GM12878 (cell line): Measurements from ENCODE around the gene SLC12A5. TPM values are rescaled to one million over a fixed set of nuclear protein-coding genes. Genes with fewer than 3 reads are reported as not detected.

Source experiments
- ATAC-seq: fragments of 200-7000 bp; cut with Tn5 transposase; 3 replicates; pipeline ENCODE4 v1.9.1; 2020; ENCODE audit warnings: mild to moderate bottlenecking, moderate library complexity
- BruUV-seq: library from RNA; stranded (reverse); fragments of 400-500 nt; replicated peaks from 2 replicates; lab custom pipeline; 2021; lab: Mats Ljungman, UMichigan
- CTCF ChIA-PET: fragments of 300-600 bp; sonication (Branson Sonifier 250); formaldehyde crosslinking; extraction: SDS; loops from one replicate; lab custom pipeline; 2021; ENCODE audit warnings: inconsistent platforms; lab: Yijun Ruan, JAX
- POLR2A ChIA-PET: fragments of 350-600 bp; formaldehyde crosslinking; extraction: SDS; loops from one replicate; lab custom pipeline; 2021; ENCODE audit warnings: inconsistent platforms; lab: Charles Lee
- RAD21 ChIA-PET: fragments of 300-600 bp; sonication (Branson Sonifier 250); formaldehyde crosslinking; loops from one replicate; lab custom pipeline; 2023; ENCODE audit warnings: antibody characterized with exemption; ENCODE audit not compliant: unreplicated experiment; lab: Charles Lee
- SMC1A ChIA-PET: fragments of 300-600 bp; sonication (Branson Sonifier 250); formaldehyde crosslinking; loops from one replicate; lab custom pipeline; 2023; ENCODE audit not compliant: unreplicated experiment, uncharacterized antibody; lab: Charles Lee
- DNase-seq: peaks from one replicate; pipeline ENCODE4 v3.0.0-alpha.2; 2011; ENCODE audit warnings: low read depth, low spot score
- FAIRE-seq: peaks from 3 replicates; lab custom pipeline; 2011; peaks lifted over from hg19 to GRCh38; lab: Jason Lieb, UNC
- H2AFZ ChIP-seq: 2 replicates; pipeline ENCODE4 v1.6.0; 2011; ENCODE audit warnings: low read depth, low read length, control low read depth; ENCODE audit not compliant: control insufficient read depth
- H3K27ac ChIP-seq: 2 replicates; pipeline ENCODE4 v1.5.1; 2011; ENCODE audit warnings: control low read depth; ENCODE audit not compliant: control insufficient read depth, insufficient read depth
- H3K27me3 ChIP-seq, 2 experiments: replicated peaks in 1 of 2; 2 replicates each; pipeline versions ENCODE4 v1.6.0 to v1.6.1; 2011; ENCODE audit warnings: low read length in 1 of 2; ENCODE audit not compliant: control insufficient read depth in 2 of 2, insufficient read depth in 2 of 2
- H3K36me3 ChIP-seq, 2 experiments: 2 replicates each; pipeline ENCODE4 v1.5.1; 2011; ENCODE audit warnings: low read length in 1 of 2; ENCODE audit not compliant: control insufficient read depth in 2 of 2, insufficient read depth in 2 of 2
- H3K4me1 ChIP-seq: 2 replicates; pipeline ENCODE4 v1.6.1; 2011; ENCODE audit warnings: mild to moderate bottlenecking, low read length, moderate library complexity, mixed read lengths; ENCODE audit not compliant: control insufficient read depth, insufficient read depth
- H3K4me2 ChIP-seq: 2 replicates; pipeline ENCODE4 v1.6.0; 2011; ENCODE audit warnings: control low read depth; ENCODE audit not compliant: control insufficient read depth, insufficient read depth
- H3K4me3 ChIP-seq: fragments of 200-600 bp; sonication (generic); 2 replicates; pipeline ENCODE4 v1.5.1; 2016
- H3K79me2 ChIP-seq: 2 replicates; pipeline ENCODE4 v1.6.0; 2011; ENCODE audit warnings: low read length; ENCODE audit not compliant: control insufficient read depth, insufficient read depth
- H3K9ac ChIP-seq: 2 replicates; pipeline ENCODE4 v1.8.0; 2011; ENCODE audit warnings: low read length, control low read depth, mixed read lengths; ENCODE audit not compliant: control insufficient read depth, insufficient read depth
- H3K9me3 ChIP-seq: replicated peaks from 3 replicates; pipeline ENCODE4 v1.5.1; 2011; ENCODE audit warnings: mild to moderate bottlenecking, low read length; ENCODE audit not compliant: control insufficient read depth, insufficient read depth
- H4K20me1 ChIP-seq: 2 replicates; pipeline ENCODE4 v1.6.0; 2011; ENCODE audit not compliant: control insufficient read depth, insufficient read depth
- ASH2L ChIP-seq: fragments of 300-600, 200-600 bp; sonication (generic); IDR thresholded peaks from 2 replicates; pipeline ENCODE4 v1.6.1; 2017; ENCODE audit warnings: low read depth, mild to moderate bottlenecking, borderline replicate concordance
- CBX5 ChIP-seq: sonication (generic); IDR thresholded peaks from 2 replicates; pipeline ENCODE4 v1.6.1; 2016; ENCODE audit warnings: low read depth, moderate library complexity, mild to moderate bottlenecking, inconsistent platforms
- FOXM1 ChIP-seq: IDR thresholded peaks from 2 replicates; pipeline ENCODE4 v1.6.1; 2012; ENCODE audit warnings: low read depth, mild to moderate bottlenecking, inconsistent platforms, low read length, moderate library complexity
- RAD21 ChIP-seq: IDR thresholded peaks from 2 replicates; pipeline ENCODE4 v1.6.1; 2011; ENCODE audit warnings: mild to moderate bottlenecking, low read depth, low read length, moderate library complexity; ENCODE audit not compliant: insufficient read depth
- SIX5 ChIP-seq: IDR thresholded peaks from 2 replicates; pipeline ENCODE4 v1.6.1; 2011; ENCODE audit warnings: mild to moderate bottlenecking, low read depth, low read length, moderate library complexity; ENCODE audit not compliant: severe bottlenecking
- SREBF2 ChIP-seq: IDR thresholded peaks from 2 replicates; pipeline ENCODE4 v1.6.1; 2012; ENCODE audit warnings: mild to moderate bottlenecking, low read length
- SUZ12 ChIP-seq: fragments of 200-600 bp; sonication (generic); IDR thresholded peaks from one replicate; pipeline ENCODE4 v1.6.1; 2018; ENCODE audit warnings: antibody characterized with exemption, mild to moderate bottlenecking; ENCODE audit not compliant: unreplicated experiment
- TARDBP ChIP-seq: IDR thresholded peaks from 2 replicates; pipeline ENCODE4 v1.6.1; 2016; ENCODE audit warnings: borderline replicate concordance
- YY1 ChIP-seq: IDR thresholded peaks from 2 replicates; pipeline ENCODE4 v1.6.1; 2011; ENCODE audit warnings: low read depth, mild to moderate bottlenecking, low read length
- WGBS: methylation state at CpG from one replicate; pipeline ENCODE4 v1.1.6; 2016; ENCODE audit warnings: low lambda C conversion rate; ENCODE audit not compliant: insufficient replicate concordance, insufficient coverage; ENCODE audit errors: missing lambda C conversion rate; 5-methylcytosine and 5-hydroxymethylcytosine counted together
- in situ Hi-C: fragments of 300-500 bp; cut with MboI; formaldehyde crosslinking; loops from 9 replicates; pipeline ENCODE4 v1.14.3; 2018; ENCODE audit warnings: mixed read lengths
- intact Hi-C: fragments of 100-400 bp; cut with micrococcal nuclease; formaldehyde crosslinking; loops from one replicate; pipeline ENCODE4 v1.14.2; 2022; ENCODE audit not compliant: unreplicated experiment
- polyA plus RNA-seq, 11 experiments: library from polyadenylated mRNA; depleted of rRNA in 4 of 11; unstranded in 6 of 11; stranded (reverse) in 5 of 11; fragments of >200 nt; fragmentation: Nextera tagmentation in 4 of 11; fragmentation: Illumina TruSeq in 1 of 11; extraction: Ambion mirVana in 4 of 11; extraction: Trizol in 1 of 11; gene quantifications; 1 replicate in 1 of 11; 2 replicates in 10 of 11; pipeline versions ENCODE4 v1.2.1 to v1.2.3, GENCODE V29; 2011 to 2016; ENCODE audit warnings: inconsistent platforms in 2 of 11, missing spikeins in 2 of 11, low read depth in 1 of 11
- total RNA-seq, 4 experiments: library from RNA; depleted of rRNA in 3 of 4; stranded (reverse); fragments of >200 nt in 3 of 4; fragmentation: Illumina TruSeq in 1 of 4; extraction: Trizol in 1 of 4; gene quantifications; 2 replicates each; pipeline versions ENCODE4 v1.2.1 to v1.2.3, GENCODE V29; 2013 to 2021
- TF ChIP-seq, protein P1 (sequence below): IDR thresholded peaks from 2 replicates; pipeline ENCODE4 v1.6.1; 2011; ENCODE audit warnings: borderline replicate concordance, low read depth, mild to moderate bottlenecking, moderate library complexity, low read length; ENCODE audit not compliant: insufficient read depth, poor library complexity, severe bottlenecking
- TF ChIP-seq, protein P2 (sequence below): fragments of 450-650 bp; IDR thresholded peaks from 2 replicates; pipeline ENCODE4 v1.6.1; 2017; ENCODE audit warnings: mild to moderate bottlenecking

Gene SLC12A5
- total and polyA plus RNA-seq, 10 of the 15 experiments (the other 5 are each of a cell fraction or from before 2014, with no cell fraction given), result 0.26 to 2.7 (median 1.2) TPM

GRCh38 chr20:46071573-46071972 is 42.6 kb downstream of the SLC12A5 start:
- H3K36me3 ChIP-seq, result peaks cover 1 to 40% of the 10 kb centered on the region in 2 experiments
- in situ Hi-C loops (no loop called here), intact Hi-C loops (no loop called here)
- H3K27me3 ChIP-seq, result no peaks in the 10 kb centered on the region
- TF ChIP-seq, protein P1, sequence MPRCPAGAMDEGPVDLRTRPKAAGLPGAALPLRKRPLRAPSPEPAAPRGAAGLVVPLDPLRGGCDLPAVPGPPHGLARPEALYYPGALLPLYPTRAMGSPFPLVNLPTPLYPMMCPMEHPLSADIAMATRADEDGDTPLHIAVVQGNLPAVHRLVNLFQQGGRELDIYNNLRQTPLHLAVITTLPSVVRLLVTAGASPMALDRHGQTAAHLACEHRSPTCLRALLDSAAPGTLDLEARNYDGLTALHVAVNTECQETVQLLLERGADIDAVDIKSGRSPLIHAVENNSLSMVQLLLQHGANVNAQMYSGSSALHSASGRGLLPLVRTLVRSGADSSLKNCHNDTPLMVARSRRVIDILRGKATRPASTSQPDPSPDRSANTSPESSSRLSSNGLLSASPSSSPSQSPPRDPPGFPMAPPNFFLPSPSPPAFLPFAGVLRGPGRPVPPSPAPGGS, result no peak
- no peak for TF ChIP-seq SIX5
- TF ChIP-seq YY1, result no peak
- TF ChIP-seq ASH2L, result no peak
- TF ChIP-seq RAD21, result no peak
- no peak for TF ChIP-seq SUZ12
- ChIA-PET CTCF (no interaction called here), POLR2A (no interaction called here), SMC1A (no interaction called here), RAD21 (no interaction called here)
- H2AFZ ChIP-seq, result no peak overlapping the region
- no TSS peak for BruUV-seq
- no peaks in the 10 kb centered on the region for H4K20me1 ChIP-seq
- ATAC-seq (no peak), DNase-seq (no peak), FAIRE-seq (no peak)
- no peak overlapping the region for H3K27ac ChIP-seq
- H3K4me3 ChIP-seq, result no peak overlapping the region
- H3K4me2 ChIP-seq, result no peak overlapping the region
- 98% methylated on average over 3 of the region's 3 CpGs for WGBS
- H3K9me3 ChIP-seq, result no peaks in the 10 kb centered on the region
- no peak overlapping the region for H3K9ac ChIP-seq
- H3K79me2 ChIP-seq, result no peaks in the 10 kb centered on the region
- no peaks in the 10 kb centered on the region for H3K4me1 ChIP-seq

DNA sequence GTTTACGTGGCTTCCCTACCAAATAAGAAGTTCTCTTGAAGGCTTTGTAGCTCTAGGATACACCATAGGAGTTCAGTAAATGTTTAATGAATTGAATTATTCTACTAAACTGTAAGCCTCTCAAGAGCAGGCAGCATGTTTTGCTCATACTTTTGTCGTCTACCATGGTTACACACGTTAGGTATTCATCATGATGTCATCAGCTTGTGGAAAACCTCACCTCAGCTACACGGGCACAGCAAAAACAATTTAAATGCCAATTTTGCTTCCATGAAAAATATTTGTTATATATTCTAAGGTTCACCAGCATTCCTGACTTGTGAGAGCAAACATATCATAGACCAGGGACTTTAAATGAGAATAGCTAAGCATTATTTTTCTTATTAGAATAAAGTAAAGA is 44.0 kb downstream of the SLC12A5 start:
- Histone ChIP-seq H3K4me3 (no peak overlapping the region), H3K9ac (no peak overlapping the region), H3K27me3 (no peaks in the 10 kb centered on the region), H3K9me3 (no peaks in the 10 kb centered on the region), H3K36me3 (peaks cover 4 to 38% of the 10 kb centered on the region in 2 experiments), H3K4me1 (no peaks in the 10 kb centered on the region), H3K4me2 (no peak overlapping the region), H4K20me1 (no peaks in the 10 kb centered on the region), H3K27ac (no peak overlapping the region), H2AFZ (no peak overlapping the region), H3K79me2 (no peaks in the 10 kb centered on the region)
- in situ Hi-C loops, result no loop called here
- ATAC-seq (no peak), FAIRE-seq (no peak), DNase-seq (no peak)
- WGBS, result 95% methylated on average over 4 of the region's 4 CpGs
- RAD21 ChIA-PET, result no interaction called here
- intact Hi-C loops, result no loop called here
- no peak for TF ChIP-seq TARDBP
- TF ChIP-seq, protein P2, sequence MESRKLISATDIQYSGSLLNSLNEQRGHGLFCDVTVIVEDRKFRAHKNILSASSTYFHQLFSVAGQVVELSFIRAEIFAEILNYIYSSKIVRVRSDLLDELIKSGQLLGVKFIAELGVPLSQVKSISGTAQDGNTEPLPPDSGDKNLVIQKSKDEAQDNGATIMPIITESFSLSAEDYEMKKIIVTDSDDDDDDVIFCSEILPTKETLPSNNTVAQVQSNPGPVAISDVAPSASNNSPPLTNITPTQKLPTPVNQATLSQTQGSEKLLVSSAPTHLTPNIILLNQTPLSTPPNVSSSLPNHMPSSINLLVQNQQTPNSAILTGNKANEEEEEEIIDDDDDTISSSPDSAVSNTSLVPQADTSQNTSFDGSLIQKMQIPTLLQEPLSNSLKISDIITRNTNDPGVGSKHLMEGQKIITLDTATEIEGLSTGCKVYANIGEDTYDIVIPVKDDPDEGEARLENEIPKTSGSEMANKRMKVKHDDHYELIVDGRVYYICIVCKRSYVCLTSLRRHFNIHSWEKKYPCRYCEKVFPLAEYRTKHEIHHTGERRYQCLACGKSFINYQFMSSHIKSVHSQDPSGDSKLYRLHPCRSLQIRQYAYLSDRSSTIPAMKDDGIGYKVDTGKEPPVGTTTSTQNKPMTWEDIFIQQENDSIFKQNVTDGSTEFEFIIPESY, result no peak
- no peak for TF ChIP-seq SREBF2
- no peak for TF ChIP-seq CBX5
- no peak for TF ChIP-seq FOXM1
- BruUV-seq, result no TSS peak
- CTCF ChIA-PET, result no interaction called here
- POLR2A ChIA-PET, result no interaction called here
- SMC1A ChIA-PET, result no interaction called here
